SK-N-SH (cell line): Measurements from ENCODE around the gene CNTN4. TPM values are rescaled to one million over a fixed set of nuclear protein-coding genes. Genes with fewer than 3 reads are reported as not detected.

Source experiments
- CTCF ChIA-PET: fragments of 300-600, 350-600 bp; formaldehyde crosslinking; extraction: SDS; loops from one replicate; lab custom pipeline; 2021; lab: Yijun Ruan, JAX
- POLR2A ChIA-PET: fragments of 350-600 bp; sonication (Branson Sonifier 250); formaldehyde crosslinking; extraction: SDS; loops from one replicate; lab custom pipeline; 2020; ENCODE audit warnings: antibody characterized with exemption, inconsistent platforms; lab: Yijun Ruan, JAX
- DNase-seq: peaks from one replicate; pipeline ENCODE4 v3.0.0; 2012
- H2AFZ ChIP-seq: fragments of 200-600 bp; sonication (generic); 2 replicates; pipeline ENCODE4 v1.8.1; 2016; ENCODE audit warnings: antibody characterized with exemption, mild to moderate bottlenecking, low read depth
- H3F3A ChIP-seq: fragments of 200-600 bp; sonication (generic); replicated peaks from 2 replicates; pipeline ENCODE3; 2016; ENCODE audit warnings: antibody characterized with exemption, mild to moderate bottlenecking; ENCODE audit not compliant: insufficient read depth
- H3K27ac ChIP-seq, 2 experiments: fragments of 200-500 bp in 1 of 2; fragments of 200-600 bp in 1 of 2; sonication (Bioruptor generic) in 1 of 2; sonication (generic), shearing (Covaris generic) in 1 of 2; 2 replicates each; pipeline versions ENCODE4 v1.5.1 to v1.6.1; 2014 to 2016; ENCODE audit warnings: low read depth in 2 of 2, inconsistent platforms in 1 of 2, low read length in 1 of 2, mild to moderate bottlenecking in 1 of 2, mixed read lengths in 1 of 2
- H3K27me3 ChIP-seq: fragments of 200-600 bp; sonication (generic), shearing (Covaris generic); 2 replicates; pipeline ENCODE4 v1.6.1; 2016; ENCODE audit warnings: mixed run types; ENCODE audit not compliant: insufficient read depth
- H3K36me3 ChIP-seq, 2 experiments: fragments of 200-500 bp in 1 of 2; fragments of 200-600 bp in 1 of 2; sonication (Bioruptor generic) in 1 of 2; sonication (generic) in 1 of 2; replicated peaks in 1 of 2; 2 replicates each; pipeline versions ENCODE3 to v1.5.1; 2014 to 2016; ENCODE audit warnings: low read length in 1 of 2, mild to moderate bottlenecking in 1 of 2; ENCODE audit not compliant: insufficient read depth in 2 of 2, control insufficient read depth in 1 of 2
- H3K4me1 ChIP-seq, 2 experiments: fragments of 200-500 bp in 1 of 2; fragments of 200-600 bp in 1 of 2; sonication (Bioruptor generic) in 1 of 2; sonication (generic), shearing (Covaris generic) in 1 of 2; 2 replicates each; pipeline versions ENCODE4 v1.5.1 to v1.6.1; 2014 to 2016; ENCODE audit warnings: low read depth in 1 of 2, low read length in 1 of 2, mixed run types in 1 of 2; ENCODE audit not compliant: insufficient read depth in 2 of 2, control insufficient read depth in 1 of 2
- H3K4me2 ChIP-seq: fragments of 200-600 bp; sonication (generic), shearing (Covaris generic); 2 replicates; pipeline ENCODE4 v1.6.1; 2017; ENCODE audit warnings: mixed run types
- H3K4me3 ChIP-seq, 2 experiments: fragments of 200-500 bp in 1 of 2; fragments of 200-600 bp in 1 of 2; sonication (Bioruptor generic) in 1 of 2; sonication (generic), shearing (Covaris generic) in 1 of 2; 2 replicates each; pipeline versions ENCODE4 v1.5.1 to v1.8.1; 2014 to 2016; ENCODE audit warnings: low read depth in 2 of 2, inconsistent platforms in 1 of 2, low read length in 1 of 2, mild to moderate bottlenecking in 1 of 2, mixed read lengths in 1 of 2, moderate library complexity in 1 of 2
- H3K79me2 ChIP-seq: fragments of 200-600 bp; sonication (generic); 2 replicates; pipeline ENCODE4 v1.8.1; 2017; ENCODE audit warnings: mild to moderate bottlenecking; ENCODE audit not compliant: insufficient read depth
- H3K9ac ChIP-seq: fragments of 200-600 bp; sonication (generic); 2 replicates; pipeline ENCODE4 v1.6.1; 2017; ENCODE audit warnings: mixed run types
- H3K9me2 ChIP-seq: fragments of 200-600 bp; sonication (generic); 2 replicates; pipeline ENCODE4 v1.6.1; 2017; ENCODE audit warnings: mixed run types
- H3K9me3 ChIP-seq: fragments of 200-600 bp; sonication (generic); 2 replicates; pipeline ENCODE4 v1.6.1; 2017; ENCODE audit warnings: mixed run types, mild to moderate bottlenecking, moderate library complexity
- H4K20me1 ChIP-seq: fragments of 200-600 bp; sonication (generic); 2 replicates; pipeline ENCODE4 v1.6.1; 2017; ENCODE audit warnings: mild to moderate bottlenecking, mixed run types; ENCODE audit not compliant: insufficient read depth
- CTCF ChIP-seq: fragments of 200-600 bp; sonication (generic); IDR thresholded peaks from 2 replicates; pipeline ENCODE4 v1.6.1; 2017; ENCODE audit warnings: antibody characterized with exemption, mild to moderate bottlenecking, moderate library complexity
- ELF1 ChIP-seq: IDR thresholded peaks from 2 replicates; pipeline ENCODE4 v1.4.0; 2012
- IRF3 ChIP-seq: fragments of 150-350 bp; IDR thresholded peaks from 2 replicates; pipeline ENCODE4 v1.6.1; 2016; ENCODE audit warnings: mild to moderate bottlenecking, low read depth, low read length
- MAX ChIP-seq: IDR thresholded peaks from 2 replicates; pipeline ENCODE4 v1.4.0; 2012; ENCODE audit warnings: low read depth
- NFIC ChIP-seq: IDR thresholded peaks from 2 replicates; pipeline ENCODE4 v1.4.0; 2012; ENCODE audit warnings: borderline replicate concordance
- PBX3 ChIP-seq: IDR thresholded peaks from 2 replicates; pipeline ENCODE4; 2012
- POLR2AphosphoS5 ChIP-seq: IDR thresholded peaks from 2 replicates; pipeline ENCODE4 v1.6.1; 2012; ENCODE audit warnings: low read depth, low read length
- RAD21 ChIP-seq: IDR thresholded peaks from 2 replicates; pipeline ENCODE4 v1.6.1; 2012; ENCODE audit warnings: mild to moderate bottlenecking, low read length
- REST ChIP-seq: IDR thresholded peaks from 2 replicates; pipeline ENCODE4 v1.6.1; 2012; ENCODE audit warnings: mild to moderate bottlenecking, low read depth, low read length, moderate library complexity
- RFX5 ChIP-seq: IDR thresholded peaks from 2 replicates; pipeline ENCODE4 v1.6.1; 2012; ENCODE audit warnings: mild to moderate bottlenecking, improper control_type of control experiment, low read length
- RXRA ChIP-seq: IDR thresholded peaks from 2 replicates; pipeline ENCODE4 v1.4.0; 2012; ENCODE audit warnings: low read depth, mild to moderate bottlenecking, borderline replicate concordance
- TAF1 ChIP-seq: IDR thresholded peaks from 2 replicates; pipeline ENCODE4 v1.6.1; 2012; ENCODE audit warnings: low read depth, mild to moderate bottlenecking, low read length, moderate library complexity, borderline replicate concordance
- USF1 ChIP-seq: IDR thresholded peaks from 2 replicates; pipeline ENCODE4 v1.4.0; 2012; ENCODE audit warnings: low read depth, borderline replicate concordance
- WGBS: methylation state at CpG from one replicate; pipeline ENCODE4 v1.1.6; 2017; ENCODE audit warnings: low lambda C conversion rate; 5-methylcytosine and 5-hydroxymethylcytosine counted together
- polyA plus RNA-seq, 3 experiments: library from polyadenylated mRNA; depleted of rRNA; stranded (reverse); fragments of >200 nt; gene quantifications; 2 replicates each; pipeline ENCODE4 v1.2.3, GENCODE V29; 2012

CNTN4 gene
- polyA plus RNA-seq, 1 of the 3 experiments (the other 2 are of a cell fraction): 0.12 TPM

GRCh38 chr3:2516762-2517441 lies 418.2 kb downstream of the CNTN4 start:
- DNase-seq: no peak
- Histone ChIP-seq H3K9me2 (no peaks in the 10 kb centered on the region), H3K36me3 (no peaks in the 10 kb centered on the region), H4K20me1 (no peaks in the 10 kb centered on the region), H3K27ac (no peak overlapping the region), H3F3A (no peaks in the 10 kb centered on the region), H3K9ac (no peak overlapping the region), H3K79me2 (no peaks in the 10 kb centered on the region), H2AFZ (no peak overlapping the region), H3K9me3 (no peaks in the 10 kb centered on the region), H3K27me3 (no peaks in the 10 kb centered on the region), H3K4me3 (no peak overlapping the region), H3K4me1 (peaks cover 0 to 14% of the 10 kb centered on the region in 2 experiments; a peak in 2 of 4 replicates), H3K4me2 (no peak overlapping the region)
- WGBS: 36% methylated on average over 1 of the region's 1 CpG
- TF ChIP-seq REST (no peak), MAX (no peak), PBX3 (no peak), ELF1 (no peak), CTCF (no peak), RAD21 (no peak), TAF1 (no peak), NFIC (no peak), RXRA (no peak), POLR2AphosphoS5 (no peak), IRF3 (no peak), USF1 (no peak), RFX5 (no peak)
- CTCF ChIA-PET: no interaction called here
- POLR2A ChIA-PET: no interaction called here
